Fibroblast of mammary gland (primary cell): Measurements from ENCODE around the gene MAP4K3.

Source experiments
- DNase-seq: peaks from one replicate; pipeline ENCODE4 v3.0.0-alpha.2; 2010; ENCODE audit warnings: low read depth
- H3K4me3 ChIP-seq: 2 replicates; pipeline ENCODE4 v1.5.1; 2011; ENCODE audit warnings: low read depth, mild to moderate bottlenecking, low read length, moderate library complexity; ENCODE audit not compliant: control insufficient read depth
- TF ChIP-seq, protein P1 (sequence below): conservative IDR thresholded peaks from 2 replicates; pipeline ENCODE4 v1.5.1; 2011; ENCODE audit warnings: low read depth, low read length, inconsistent platforms; ENCODE audit not compliant: control insufficient read depth, insufficient read depth

Gene MAP4K3

GRCh38 chr2:39227628-39228412 lies 209.3 kb downstream of the MAP4K3 start:
- no peak overlapping the region for H3K4me3 ChIP-seq
- TF ChIP-seq, protein P1, sequence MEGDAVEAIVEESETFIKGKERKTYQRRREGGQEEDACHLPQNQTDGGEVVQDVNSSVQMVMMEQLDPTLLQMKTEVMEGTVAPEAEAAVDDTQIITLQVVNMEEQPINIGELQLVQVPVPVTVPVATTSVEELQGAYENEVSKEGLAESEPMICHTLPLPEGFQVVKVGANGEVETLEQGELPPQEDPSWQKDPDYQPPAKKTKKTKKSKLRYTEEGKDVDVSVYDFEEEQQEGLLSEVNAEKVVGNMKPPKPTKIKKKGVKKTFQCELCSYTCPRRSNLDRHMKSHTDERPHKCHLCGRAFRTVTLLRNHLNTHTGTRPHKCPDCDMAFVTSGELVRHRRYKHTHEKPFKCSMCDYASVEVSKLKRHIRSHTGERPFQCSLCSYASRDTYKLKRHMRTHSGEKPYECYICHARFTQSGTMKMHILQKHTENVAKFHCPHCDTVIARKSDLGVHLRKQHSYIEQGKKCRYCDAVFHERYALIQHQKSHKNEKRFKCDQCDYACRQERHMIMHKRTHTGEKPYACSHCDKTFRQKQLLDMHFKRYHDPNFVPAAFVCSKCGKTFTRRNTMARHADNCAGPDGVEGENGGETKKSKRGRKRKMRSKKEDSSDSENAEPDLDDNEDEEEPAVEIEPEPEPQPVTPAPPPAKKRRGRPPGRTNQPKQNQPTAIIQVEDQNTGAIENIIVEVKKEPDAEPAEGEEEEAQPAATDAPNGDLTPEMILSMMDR: peak; percentile 85
- DNase-seq: peak; percentile 65

DNA sequence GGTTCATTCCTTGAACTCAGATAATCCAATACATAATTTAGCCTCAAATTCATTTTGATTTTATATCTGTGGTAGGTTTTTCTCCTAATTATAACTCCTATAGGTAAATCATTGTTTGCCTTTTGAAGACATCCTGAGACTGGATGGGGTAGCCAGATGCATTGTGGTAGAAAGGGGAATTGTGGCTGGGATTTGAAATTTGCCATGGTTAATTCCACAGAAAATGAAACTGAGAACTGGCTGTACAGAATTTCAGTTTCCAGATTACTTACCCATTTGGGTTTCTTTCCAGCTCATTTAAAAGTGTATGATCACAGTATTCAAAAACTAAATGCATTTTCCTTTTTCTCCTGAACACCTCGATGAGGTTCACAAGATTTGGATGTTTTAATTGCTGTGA lies 211.5 kb downstream of the MAP4K3 start:
- TF ChIP-seq, protein P1: no peak
- DNase-seq: no peak

DNA sequence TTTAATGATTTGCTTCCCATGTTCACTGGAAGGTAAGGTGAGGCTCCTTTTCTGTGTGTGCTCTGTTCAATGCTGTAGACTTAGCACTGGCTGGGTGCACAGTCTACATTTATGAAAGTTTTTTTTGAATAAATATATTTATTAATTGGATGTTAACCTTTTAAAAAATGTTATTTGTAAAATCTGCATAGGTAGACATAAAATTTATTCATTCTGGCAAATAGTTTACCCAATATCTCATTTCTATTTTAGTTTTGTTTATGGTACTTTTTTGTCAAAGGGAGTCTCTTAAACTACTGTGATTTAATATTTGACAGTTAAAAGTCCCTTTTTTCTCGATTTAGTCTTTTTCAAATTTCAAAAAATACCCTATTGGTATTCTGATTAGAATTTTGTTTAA lies 213.2 kb downstream of the MAP4K3 start:
- no peak for DNase-seq
- TF ChIP-seq, protein P1: no peak
- H3K4me3 ChIP-seq: no peak overlapping the region

More for the DNA sequence above, 211.5 kb downstream of the MAP4K3 start:
- no peak overlapping the region for H3K4me3 ChIP-seq

DNA sequence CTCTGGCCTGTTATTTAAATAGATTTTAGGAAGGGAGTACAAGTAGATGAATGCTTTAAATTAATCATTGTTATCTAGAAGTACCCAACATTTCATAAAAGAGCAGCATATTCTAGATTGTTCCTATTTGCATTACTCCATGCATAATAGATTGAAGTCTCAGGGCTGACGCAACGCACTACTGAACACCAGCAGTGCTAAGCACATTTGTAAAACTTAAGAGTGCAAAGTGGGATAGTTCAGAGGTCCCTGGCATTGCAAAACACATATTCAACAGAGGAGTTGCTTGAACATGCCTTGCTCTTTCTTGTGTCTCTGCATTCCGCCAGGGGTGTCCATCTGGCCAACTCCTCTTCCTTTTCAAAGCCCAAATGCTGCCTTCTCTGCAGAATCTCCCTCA lies 215.6 kb downstream of the MAP4K3 start:
- H3K4me3 ChIP-seq: no peak overlapping the region
- TF ChIP-seq, protein P1: no peak
- no peak for DNase-seq

GRCh38 chr2:39220136-39220535 lies 216.9 kb downstream of the MAP4K3 start:
- no peak for DNase-seq
- TF ChIP-seq, protein P1: no peak
- no peak overlapping the region for H3K4me3 ChIP-seq

DNA sequence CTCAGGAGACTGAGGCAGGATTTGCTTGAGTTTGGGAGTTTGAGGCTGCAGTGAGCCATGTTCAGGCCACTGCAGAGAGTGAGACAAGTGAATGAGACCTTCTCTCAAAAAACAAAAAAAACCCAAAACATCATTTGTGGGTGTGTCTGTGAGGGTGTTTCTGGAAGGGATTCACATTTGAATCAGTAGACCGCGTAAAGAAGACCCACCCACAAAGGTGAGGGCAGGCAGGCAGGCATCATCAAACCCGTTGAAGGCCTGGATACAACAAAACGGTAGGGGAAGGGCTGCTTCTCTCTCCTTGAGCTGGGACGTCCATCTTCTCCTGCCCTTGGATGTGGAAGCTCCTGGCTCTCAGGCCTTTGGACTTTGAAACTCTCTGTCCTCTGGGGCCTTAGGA lies 218.7 kb downstream of the MAP4K3 start:
- TF ChIP-seq, protein P1: no peak
- H3K4me3 ChIP-seq: no peak overlapping the region
- DNase-seq: no peak
